A673 (cell line): ENCODE results near the gene BMX. TPM values are rescaled to one million over a fixed set of nuclear protein-coding genes. Genes with fewer than 3 reads are reported as not detected.

Experiments
- BruUV-seq: library from RNA; stranded (reverse); fragments of 400-500 nt; replicated peaks from 2 replicates; lab custom pipeline; 2021; lab: Mats Ljungman, UMichigan
- CTCF ChIA-PET: fragments of 300-600 bp; sonication (Branson Sonifier 250); formaldehyde crosslinking; loops from one replicate; lab custom pipeline; 2022; ENCODE audit warnings: antibody characterized with exemption; lab: Charles Lee
- POLR2A ChIA-PET: fragments of 300-600 bp; sonication (Branson Sonifier 250); formaldehyde crosslinking; loops from one replicate; lab custom pipeline; 2022; ENCODE audit warnings: antibody characterized with exemption; ENCODE audit not compliant: low non-redundant PET; lab: Charles Lee
- DNase-seq: peaks from one replicate; pipeline ENCODE4 v3.0.0-alpha.2; 2015; ENCODE audit warnings: low spot score
- H3K27ac ChIP-seq: fragments of 200-600 bp; sonication (generic); 2 replicates; pipeline ENCODE4 v1.5.1; 2016; ENCODE audit warnings: mixed run types, low read depth, mild to moderate bottlenecking, mixed read lengths, antibody characterized with exemption, low read length; ENCODE audit not compliant: poor library complexity, severe bottlenecking
- H3K27me3 ChIP-seq: fragments of 200-600 bp; sonication (generic); replicated peaks from 2 replicates; pipeline ENCODE4 v1.6.1; 2017; ENCODE audit warnings: mixed run types, low read depth, mild to moderate bottlenecking, mixed read lengths, antibody characterized with exemption, low read length; ENCODE audit not compliant: insufficient read depth, poor library complexity
- H3K36me3 ChIP-seq: fragments of 200-600 bp; sonication (generic); 2 replicates; pipeline ENCODE4 v1.6.1; 2016; ENCODE audit warnings: mixed run types, mild to moderate bottlenecking, mixed read lengths, antibody characterized with exemption, low read length; ENCODE audit not compliant: insufficient read depth, poor library complexity, severe bottlenecking
- H3K4me1 ChIP-seq: fragments of 200-600 bp; sonication (generic); 2 replicates; pipeline ENCODE4 v1.6.1; 2017; ENCODE audit warnings: mixed run types, mild to moderate bottlenecking, mixed read lengths, antibody characterized with exemption, low read length; ENCODE audit not compliant: insufficient read depth, poor library complexity, severe bottlenecking
- H3K4me3 ChIP-seq: fragments of 200-600 bp; sonication (generic); 2 replicates; pipeline ENCODE4 v1.5.1; 2016; ENCODE audit warnings: low read depth, mixed run types, mild to moderate bottlenecking, mixed read lengths, low read length; ENCODE audit not compliant: poor library complexity, severe bottlenecking
- H3K9me3 ChIP-seq: fragments of 200-600 bp; sonication (generic); 2 replicates; pipeline ENCODE4 v1.6.1; 2016; ENCODE audit warnings: mixed run types, low read depth, mild to moderate bottlenecking, mixed read lengths, antibody characterized with exemption, low read length; ENCODE audit not compliant: poor library complexity, severe bottlenecking
- EZH2 ChIP-seq: fragments of 200-600 bp; sonication (generic); IDR thresholded peaks from 2 replicates; pipeline ENCODE4 v1.6.1; 2017; ENCODE audit warnings: borderline replicate concordance, low read depth, mild to moderate bottlenecking, mixed read lengths, antibody characterized with exemption, low read length; ENCODE audit not compliant: poor library complexity, severe bottlenecking
- intact Hi-C: fragments of 100-400 bp; cut with micrococcal nuclease; formaldehyde crosslinking; loops from one replicate; pipeline ENCODE4 v1.10.0; 2022; ENCODE audit not compliant: unreplicated experiment
- total RNA-seq: library from RNA; stranded (reverse); gene quantifications from 2 replicates; pipeline ENCODE4 v1.2.3, GENCODE V29; 2021
- TF ChIP-seq, protein P1 (sequence below): fragments of 300-800, 200-600 bp; sonication (generic); conservative IDR thresholded peaks from 2 replicates; pipeline ENCODE4 v1.5.1; 2017; ENCODE audit warnings: low read depth, mild to moderate bottlenecking, antibody characterized with exemption, low read length, moderate library complexity, mixed read lengths

The BMX gene
- total RNA-seq, 1 experiment from 2014 or later: not detected

DNA sequence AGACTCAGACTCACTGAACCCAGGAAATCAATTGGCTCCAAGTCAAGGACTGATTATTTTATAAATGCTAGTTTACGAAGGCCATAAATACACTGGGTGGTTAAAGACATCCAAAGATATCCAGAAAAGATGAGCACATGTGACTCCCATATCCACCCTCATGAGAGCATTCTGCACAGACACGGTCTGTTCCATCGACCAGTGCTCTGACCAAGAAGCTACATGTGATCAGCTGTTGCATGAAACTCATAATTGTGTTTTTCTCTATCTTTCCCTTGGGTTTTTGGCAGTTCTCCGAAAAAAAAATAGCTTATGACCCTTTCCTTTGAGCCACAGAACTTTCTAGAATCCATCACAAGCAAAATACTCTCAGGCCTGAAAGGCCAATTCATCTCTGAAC lies 4.8 kb upstream of the BMX start:
- Histone ChIP-seq H3K9me3 (no peaks in the 10 kb centered on the region), H3K4me3 (no peak overlapping the region), H3K27me3 (peaks cover 14% of the 10 kb centered on the region), H3K27ac (no peak overlapping the region), H3K4me1 (no peaks in the 10 kb centered on the region), H3K36me3 (no peaks in the 10 kb centered on the region)
- DNase-seq: no peak
- no TSS peak for BruUV-seq
- ChIA-PET CTCF (no interaction called here), POLR2A (no interaction called here)
- intact Hi-C loops: loop anchor here (10.0 kb wide), 2 partner anchors 149 to 179 kb away; no protein-coding TSS in a partner anchor
- no peak for TF ChIP-seq EZH2
- TF ChIP-seq, protein P1, sequence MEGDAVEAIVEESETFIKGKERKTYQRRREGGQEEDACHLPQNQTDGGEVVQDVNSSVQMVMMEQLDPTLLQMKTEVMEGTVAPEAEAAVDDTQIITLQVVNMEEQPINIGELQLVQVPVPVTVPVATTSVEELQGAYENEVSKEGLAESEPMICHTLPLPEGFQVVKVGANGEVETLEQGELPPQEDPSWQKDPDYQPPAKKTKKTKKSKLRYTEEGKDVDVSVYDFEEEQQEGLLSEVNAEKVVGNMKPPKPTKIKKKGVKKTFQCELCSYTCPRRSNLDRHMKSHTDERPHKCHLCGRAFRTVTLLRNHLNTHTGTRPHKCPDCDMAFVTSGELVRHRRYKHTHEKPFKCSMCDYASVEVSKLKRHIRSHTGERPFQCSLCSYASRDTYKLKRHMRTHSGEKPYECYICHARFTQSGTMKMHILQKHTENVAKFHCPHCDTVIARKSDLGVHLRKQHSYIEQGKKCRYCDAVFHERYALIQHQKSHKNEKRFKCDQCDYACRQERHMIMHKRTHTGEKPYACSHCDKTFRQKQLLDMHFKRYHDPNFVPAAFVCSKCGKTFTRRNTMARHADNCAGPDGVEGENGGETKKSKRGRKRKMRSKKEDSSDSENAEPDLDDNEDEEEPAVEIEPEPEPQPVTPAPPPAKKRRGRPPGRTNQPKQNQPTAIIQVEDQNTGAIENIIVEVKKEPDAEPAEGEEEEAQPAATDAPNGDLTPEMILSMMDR: no peak

DNA sequence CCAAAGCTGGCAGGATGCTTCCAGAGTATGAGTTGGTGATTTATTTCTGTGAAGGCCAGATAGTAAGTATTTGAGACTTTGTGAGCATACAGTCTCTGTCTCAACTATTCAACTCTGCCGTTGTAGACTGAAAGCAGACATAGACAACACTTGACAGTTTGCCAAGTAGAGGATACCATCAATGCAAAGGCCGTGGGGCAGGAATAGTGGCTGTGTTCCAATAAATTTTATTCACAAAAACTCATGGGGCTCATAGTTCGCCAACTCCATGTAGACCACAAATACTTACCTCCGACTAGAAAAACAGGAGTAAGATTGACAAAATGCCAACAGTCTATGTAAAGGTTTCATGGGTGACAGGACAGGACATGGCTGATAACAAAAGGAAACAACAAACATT lies 3.8 kb upstream of the BMX start:
- TF ChIP-seq EZH2: no peak
- TF ChIP-seq, protein P1: no peak
- Histone ChIP-seq H3K4me3 (no peak overlapping the region), H3K27ac (no peak overlapping the region), H3K27me3 (peaks cover 24% of the 10 kb centered on the region), H3K4me1 (no peaks in the 10 kb centered on the region), H3K36me3 (no peaks in the 10 kb centered on the region), H3K9me3 (no peaks in the 10 kb centered on the region)
- ChIA-PET CTCF (no interaction called here), POLR2A (no interaction called here)
- intact Hi-C loops: loop anchor here (10.0 kb wide), 2 partner anchors 148 to 178 kb away; no protein-coding TSS in a partner anchor
- BruUV-seq: no TSS peak
- no peak for DNase-seq

- no TSS peak for BruUV-seq
- H3K4me1 ChIP-seq: no peaks in the 10 kb centered on the region
- peak; percentile 77 for DNase-seq
- H3K27me3 ChIP-seq: peaks cover 34% of the 10 kb centered on the region
- TF ChIP-seq, protein P1: peak; percentile 80
- TF ChIP-seq EZH2: no peak
- intact Hi-C loops: loop anchor here (1.0 to 10.0 kb wide), 3 partner anchors 67 to 177 kb away; no protein-coding TSS in a partner anchor
- H3K4me3 ChIP-seq: no peak overlapping the region
- no peak overlapping the region for H3K27ac ChIP-seq
- ChIA-PET POLR2A (no interaction called here), CTCF (no interaction called here)
- no peaks in the 10 kb centered on the region for H3K9me3 ChIP-seq
- H3K36me3 ChIP-seq: no peaks in the 10 kb centered on the region
These were observed 2.7 kb upstream of the BMX start for GRCh38 chrX:15497865-15498264.
